NCI-H2081 (cell line): ENCODE measurements around the gene ASH1L.
"Not testable (repeated sequence)": the region's sequence is repeated elsewhere in the genome, so short reads cannot be mapped to it uniquely, and the experiment has no call there.

Experiments
- DNase-seq, 2 experiments: peaks; one replicate each; lab custom pipeline; 2025; lab: John Stamatoyannopoulos, UW

The ASH1L gene

DNA sequence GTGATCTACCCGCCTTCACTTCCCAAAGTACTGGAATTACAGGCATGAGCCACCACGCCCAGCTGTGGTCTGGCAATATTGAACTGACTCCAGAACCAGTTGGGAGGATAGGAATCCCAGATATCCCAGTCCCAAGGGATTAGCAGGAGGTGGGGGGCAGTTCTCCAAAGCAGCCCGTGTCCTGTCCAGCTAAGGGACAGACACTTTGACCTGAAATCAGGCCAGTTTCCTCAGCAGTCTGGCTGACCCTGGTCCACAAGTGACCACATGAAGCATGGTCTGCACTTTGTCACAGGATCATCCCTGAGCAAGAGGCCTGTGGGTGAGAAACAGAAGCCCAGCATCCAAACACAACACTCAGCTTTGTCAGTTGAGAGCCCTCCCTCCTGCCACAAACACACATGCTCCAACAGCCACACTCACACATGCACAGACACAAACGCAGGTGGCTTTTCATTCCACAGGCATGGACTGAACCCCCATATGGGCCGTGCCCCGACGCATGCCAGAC lies 256.7 kb downstream of the ASH1L start:
- no peak for DNase-seq

DNA sequence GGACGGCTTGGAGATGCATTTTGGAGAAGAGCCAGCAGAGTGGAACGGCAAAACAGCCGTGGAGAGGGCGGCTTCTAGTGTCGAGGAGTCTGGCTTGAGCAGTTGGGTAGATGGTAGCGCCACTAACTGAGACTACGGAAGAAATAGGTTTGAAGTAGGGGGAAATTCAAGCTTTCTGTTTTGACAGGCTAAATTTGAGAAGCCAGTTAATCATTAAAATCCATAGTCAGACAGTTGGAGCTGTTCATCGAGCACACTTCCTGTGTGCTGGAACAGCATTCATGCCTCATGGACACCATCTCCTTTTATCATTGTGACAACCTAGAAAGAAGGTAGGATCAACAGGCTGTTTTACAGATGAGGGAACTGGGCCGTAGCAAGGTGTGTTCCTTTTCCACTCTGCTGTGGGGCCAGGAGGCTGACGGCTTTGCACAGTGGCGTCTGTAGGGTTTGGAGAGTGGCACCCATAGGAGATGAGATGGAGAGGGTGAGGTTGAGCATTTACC lies 258.0 kb downstream of the ASH1L start:
- DNase-seq: no peak

DNA sequence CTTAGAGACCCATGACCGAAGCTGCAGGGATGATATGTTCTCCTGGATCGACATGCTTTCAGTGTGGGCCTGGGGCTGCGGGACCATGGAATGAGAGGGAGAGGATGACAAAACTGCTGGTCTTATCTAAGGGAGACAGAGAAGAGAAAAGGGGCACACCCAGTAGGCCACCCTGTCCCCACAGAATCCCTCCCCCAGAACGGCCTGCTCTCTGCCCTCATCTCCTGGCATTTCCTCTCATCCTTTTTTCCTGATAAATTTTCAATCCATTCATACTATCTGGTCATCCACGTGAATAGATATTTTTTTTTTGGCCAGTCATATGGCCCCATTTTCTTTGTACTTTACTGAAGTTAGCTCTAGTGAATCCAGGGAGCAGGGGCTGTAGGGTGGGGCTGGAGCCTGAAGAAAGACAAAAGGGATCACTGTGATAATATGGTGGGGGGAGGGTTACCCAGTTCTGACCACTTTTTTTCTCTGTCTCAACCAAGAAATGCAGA lies 261.2 kb downstream of the ASH1L start, which contains the start of gene PKLR:
Gene PKLR (minus strand): TSS at position 97 of the 500 bp plus-strand sequence. CDS start 43 bp downstream, at position 54.
- no peak for DNase-seq

DNA sequence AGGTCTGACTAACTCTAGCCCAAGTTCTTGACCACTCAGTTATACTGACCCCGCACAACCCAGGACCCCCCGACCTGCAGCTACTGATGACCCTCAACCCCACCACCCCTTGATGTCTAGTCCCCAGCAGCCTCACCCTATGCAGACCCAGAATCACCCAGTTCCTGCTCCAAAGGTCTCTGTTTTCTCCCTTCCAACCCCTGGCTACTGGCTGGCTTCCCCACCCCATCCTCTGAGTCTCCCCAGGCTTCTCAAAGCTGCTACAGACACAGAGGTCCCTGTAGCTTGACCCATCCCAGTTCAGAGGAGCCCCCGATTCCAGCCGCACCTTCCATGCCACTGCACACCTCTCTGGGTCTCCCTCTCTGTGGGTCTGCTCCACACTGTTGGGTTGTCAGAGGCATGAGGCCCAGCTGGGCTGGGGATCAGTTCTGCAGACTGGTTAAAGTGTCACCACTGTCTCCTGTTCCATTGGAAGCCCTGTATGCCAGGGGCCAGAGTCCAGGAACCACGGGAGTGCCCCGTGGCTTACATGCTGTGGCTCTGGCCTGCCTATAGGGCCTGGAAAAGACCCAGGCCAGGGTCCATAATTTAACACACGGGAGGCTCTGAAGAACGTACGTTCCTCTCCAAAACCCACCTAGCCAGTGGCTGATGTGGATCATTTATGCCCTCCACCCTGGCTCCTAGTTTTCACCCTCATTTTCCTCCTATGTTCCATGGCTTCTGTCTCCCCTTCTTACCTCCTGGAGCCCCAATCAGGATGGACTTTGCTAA lies 261.9 kb downstream of the ASH1L start:
- DNase-seq: no peak

DNA sequence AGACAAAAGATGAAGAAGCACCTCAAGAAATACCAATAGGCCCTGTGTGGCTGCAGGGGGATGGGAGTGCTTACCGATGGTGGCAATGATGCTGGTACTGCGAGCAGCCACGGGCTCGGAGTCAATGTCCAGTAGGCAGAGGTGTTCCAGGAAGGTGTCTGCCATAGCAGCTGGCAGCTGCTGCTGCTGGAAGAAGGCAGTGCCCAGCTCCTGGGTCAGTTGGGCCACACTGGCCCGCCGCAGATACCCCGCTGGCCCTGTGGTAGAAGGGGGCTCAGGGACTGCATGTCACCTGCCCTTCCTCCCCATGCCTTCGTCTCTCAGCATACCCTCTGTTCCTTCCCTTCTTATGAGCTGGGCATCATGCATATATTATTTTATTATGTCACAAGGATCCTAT lies 262.6 kb downstream of the ASH1L start:
- DNase-seq: no peak

DNA sequence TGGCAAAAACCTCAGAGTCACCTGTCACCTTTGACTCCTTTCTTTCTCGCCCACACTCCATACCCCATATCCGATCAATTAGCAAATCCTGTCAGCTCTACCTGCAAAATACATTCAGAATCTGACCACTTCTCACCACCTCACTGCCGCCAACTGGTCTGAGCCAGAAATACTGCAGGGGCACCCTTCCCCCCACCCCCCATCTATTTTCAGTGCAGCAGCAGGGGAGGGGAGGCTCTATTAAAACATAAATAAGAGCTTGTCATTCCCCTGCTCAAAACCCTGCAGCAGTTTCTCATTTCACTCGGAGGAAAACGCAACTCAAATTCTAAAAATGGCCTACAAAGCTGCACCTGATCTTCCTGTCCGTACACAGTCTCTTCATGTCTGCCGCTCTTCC lies 265.2 kb downstream of the ASH1L start:
- DNase-seq: no peak

DNA sequence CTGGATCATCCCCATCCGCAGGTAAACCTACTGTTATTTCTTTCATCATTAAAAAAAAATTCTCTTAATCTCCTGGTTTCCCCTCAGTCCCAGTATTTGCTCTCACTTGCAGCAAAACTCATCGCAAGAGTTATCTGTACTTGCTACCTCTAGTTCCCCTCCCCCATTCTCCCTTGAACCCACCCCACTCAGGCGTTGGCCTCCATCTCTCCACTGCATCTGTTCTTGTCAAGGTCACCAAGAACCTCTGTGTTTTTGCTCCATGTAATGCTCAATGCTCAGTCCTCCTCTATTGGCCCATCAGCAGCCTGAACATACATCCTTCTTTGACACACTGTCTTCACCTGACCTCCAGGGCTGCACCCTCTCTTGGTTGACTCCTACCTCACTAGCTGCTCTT lies 265.9 kb downstream of the ASH1L start:
- DNase-seq: no peak

DNA sequence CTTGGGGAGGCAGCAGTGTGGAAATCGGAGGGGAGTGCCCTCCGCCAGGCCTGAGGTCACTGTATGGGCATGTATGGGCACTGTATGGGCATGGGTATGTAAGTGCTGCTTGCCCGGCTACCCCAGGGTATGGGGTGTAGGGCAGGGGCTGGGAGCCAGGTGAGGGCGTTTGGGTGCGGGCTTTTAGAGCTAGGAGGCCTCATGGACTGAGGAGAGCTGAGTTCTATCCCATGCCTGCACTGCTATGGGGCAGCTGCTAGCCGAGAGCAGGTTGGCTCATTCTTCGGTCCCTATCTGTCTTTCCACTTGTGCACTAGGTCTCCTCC lies 266.7 kb downstream of the ASH1L start:
- DNase-seq: no peak

DNA sequence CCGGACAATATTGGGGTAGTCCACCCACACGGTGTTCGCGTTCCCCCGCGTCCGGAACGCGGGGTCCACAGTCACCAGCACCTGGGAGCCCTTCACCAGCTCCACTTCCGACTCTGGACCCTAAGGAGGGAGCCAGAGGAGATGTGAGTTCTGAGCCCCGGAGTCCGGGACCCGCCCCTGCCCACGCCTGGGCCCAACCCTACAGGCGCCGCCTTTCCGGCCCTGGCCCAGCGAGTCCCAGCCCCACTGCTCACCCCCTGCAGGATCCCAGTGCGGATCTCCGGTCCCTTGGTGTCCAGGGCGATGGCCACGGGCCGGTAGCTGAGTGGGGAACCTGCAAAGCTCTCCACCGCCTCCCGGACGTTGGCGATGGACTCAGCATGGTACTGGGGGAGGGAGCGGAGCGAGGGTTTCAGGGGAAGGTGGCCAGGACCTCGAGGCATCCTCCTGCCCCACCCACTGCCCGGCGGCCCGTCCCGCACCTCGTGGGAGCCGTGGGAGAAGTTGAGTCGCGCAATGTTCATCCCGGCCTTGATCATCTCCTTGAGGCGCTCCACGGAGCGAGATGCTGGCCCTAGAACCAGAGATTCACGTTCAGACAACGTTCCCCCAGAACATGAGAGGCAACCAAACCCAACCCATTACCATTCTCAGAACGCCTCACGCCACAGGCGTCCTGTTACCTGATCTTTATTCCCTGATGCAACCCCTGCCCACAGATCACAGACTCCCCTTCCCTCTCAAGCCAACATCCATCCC lies 267.2 kb downstream of the ASH1L start:
- no peak for DNase-seq

DNA sequence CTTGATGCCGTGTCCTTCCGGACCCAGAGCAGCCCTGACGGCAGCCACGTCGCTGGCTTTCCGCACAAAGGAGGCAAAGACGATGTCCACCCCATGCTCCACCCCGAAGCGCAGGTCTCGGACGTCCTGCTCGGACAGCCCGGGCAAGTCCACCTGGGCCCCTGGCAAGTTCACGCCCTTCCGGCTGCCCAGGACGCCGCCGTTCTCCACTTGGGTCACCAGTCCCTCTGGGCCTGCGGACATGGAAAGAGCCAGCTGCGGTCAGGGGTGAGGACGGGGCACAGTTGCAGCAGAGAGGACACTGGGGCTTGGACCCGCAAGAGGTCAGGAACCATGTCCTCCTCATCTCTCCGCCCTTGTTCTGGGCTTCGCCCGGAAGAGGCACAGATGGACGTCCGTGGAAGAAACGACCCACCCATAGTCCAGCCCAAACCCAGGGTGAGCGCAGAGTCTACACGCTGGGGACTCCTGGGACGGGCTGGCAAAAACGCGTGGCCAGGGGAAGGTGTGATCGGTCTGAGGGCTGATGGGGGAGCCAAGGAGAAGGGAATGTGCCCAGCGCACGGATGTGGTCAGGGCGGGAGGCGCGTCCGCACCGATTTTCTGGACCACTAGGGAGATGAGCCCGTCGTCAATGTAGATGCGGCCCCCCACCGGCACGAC lies 268.0 kb downstream of the ASH1L start:
- DNase-seq: no peak

DNA sequence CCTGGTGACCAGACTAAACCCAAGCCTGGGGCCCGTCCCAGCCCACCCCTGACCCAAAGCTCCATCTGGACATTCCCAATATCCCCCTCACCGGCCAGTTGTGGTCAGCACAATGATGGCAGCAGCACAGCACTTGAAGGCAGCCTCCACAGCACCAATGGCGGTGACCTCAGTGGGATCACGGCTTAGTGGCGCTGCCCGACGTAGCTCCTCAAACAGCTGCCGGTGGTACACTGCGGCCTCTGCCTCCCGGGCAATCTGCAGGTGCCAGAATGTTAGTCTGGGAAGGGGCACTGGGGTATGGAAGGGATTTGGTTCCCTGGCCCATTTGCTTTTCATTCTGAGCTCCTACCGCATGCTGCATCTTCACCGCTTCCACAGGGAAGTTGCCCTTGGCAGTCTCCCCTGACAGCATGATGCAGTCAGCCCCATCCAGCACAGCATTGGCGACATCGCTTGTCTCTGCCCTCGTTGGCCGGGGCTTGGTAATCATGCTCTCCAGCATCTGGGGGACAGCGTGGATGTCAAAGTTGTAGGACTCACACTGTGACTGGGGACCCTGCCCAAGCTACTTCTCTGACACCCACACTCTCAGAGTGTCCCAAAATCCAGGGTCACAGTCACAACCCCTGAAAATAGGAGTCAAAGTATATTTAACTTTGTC lies 269.4 kb downstream of the ASH1L start:
- DNase-seq: no peak

DNA sequence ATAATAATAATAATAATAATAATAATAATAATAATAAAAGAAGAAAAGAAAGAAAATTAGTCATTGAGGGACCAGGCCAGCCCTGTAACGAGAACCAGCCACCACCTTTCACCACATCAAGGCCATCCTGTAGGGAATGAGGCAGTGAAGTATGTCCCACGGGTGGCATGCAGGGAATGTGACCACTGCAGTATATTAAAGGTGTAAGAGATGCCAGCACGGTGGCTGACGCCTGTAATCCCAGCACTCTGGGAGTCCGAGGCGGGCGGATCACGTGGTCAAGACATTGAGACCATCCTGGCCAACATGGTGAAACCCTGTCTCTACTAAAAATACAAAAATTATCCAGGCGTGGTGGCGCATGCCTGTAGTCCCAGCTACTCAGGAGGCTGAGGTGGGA lies 271.6 kb downstream of the ASH1L start:
- not testable (repeated sequence) for DNase-seq

DNA sequence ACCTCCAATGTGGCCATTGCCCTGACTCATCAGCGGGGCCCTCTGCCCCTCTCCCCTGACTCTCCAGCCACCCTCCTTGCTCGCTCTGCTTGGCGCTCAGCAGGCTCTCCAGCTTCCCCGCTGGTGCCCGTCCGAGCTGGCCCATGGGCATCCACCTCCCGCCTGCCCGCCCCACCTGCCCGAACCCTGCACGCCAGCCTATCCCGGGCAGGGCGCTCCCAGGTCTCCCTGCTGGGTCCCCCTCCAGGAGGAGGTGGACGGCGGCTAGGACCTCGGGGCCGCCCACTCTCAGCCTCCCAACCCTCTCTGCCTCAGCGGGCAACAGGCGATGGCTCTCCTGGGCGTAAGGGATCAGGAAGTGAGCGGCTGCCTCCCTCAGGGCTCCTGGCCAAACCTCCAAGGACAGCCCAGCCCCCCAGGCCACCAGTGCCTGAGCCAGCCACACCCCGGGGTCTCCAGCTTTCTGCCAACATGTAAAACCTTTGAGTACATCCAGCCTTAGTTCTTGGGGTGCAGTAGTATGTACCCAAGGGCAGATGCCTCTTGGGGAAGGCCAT lies 274.5 kb downstream of the ASH1L start:
- no peak for DNase-seq

DNA sequence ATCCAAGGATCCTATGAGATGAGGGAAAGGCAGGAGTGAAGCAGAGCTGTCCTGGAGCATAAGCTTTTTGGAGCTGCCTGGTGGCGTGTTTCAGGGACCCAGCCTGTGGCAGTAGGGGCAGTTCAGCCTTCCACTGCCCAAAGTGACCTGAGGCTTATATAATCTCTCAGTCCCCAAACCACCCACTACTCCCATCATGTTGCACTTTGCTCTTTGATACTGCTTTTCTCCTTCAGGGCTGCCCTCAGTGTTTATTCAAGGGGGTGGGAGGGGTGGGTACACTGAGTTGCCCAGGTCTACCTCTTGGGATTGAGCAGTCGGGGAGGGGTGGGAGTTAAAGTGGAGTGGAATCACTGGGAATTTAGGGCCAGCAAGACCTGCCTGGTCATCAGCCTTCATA lies 276.1 kb downstream of the ASH1L start:
- no peak for DNase-seq

DNA sequence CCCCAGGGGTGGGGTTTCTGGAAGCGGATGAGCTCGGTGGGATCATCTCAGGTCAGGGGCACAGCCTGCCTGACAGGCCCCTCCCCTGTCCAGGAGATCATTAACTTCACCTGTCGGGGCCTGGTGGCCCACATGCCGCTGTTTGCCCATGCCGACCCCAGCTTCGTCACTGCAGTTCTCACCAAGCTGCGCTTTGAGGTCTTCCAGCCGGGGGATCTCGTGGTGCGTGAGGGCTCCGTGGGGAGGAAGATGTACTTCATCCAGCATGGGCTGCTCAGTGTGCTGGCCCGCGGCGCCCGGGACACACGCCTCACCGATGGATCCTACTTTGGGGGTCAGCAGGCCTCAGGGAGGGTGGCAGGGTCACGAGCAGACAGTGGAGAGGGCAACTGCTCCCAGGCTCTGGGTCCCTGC lies 277.0 kb downstream of the ASH1L start:
- DNase-seq: no peak
